GM21737 (cell line): ENCODE data around the gene ZNF487.
"Not testable (repeated sequence)": the region's sequence is repeated elsewhere in the genome, so short reads cannot be mapped to it uniquely, and the experiment has no call there.

Experiments
- ATAC-seq: cut with Tn5 transposase; IDR thresholded peaks from one replicate; pipeline ENCODE4 v1.9.1; 2021; ENCODE audit warnings: mild to moderate bottlenecking, moderate library complexity; ENCODE audit not compliant: unreplicated experiment

The ZNF487 gene

DNA sequence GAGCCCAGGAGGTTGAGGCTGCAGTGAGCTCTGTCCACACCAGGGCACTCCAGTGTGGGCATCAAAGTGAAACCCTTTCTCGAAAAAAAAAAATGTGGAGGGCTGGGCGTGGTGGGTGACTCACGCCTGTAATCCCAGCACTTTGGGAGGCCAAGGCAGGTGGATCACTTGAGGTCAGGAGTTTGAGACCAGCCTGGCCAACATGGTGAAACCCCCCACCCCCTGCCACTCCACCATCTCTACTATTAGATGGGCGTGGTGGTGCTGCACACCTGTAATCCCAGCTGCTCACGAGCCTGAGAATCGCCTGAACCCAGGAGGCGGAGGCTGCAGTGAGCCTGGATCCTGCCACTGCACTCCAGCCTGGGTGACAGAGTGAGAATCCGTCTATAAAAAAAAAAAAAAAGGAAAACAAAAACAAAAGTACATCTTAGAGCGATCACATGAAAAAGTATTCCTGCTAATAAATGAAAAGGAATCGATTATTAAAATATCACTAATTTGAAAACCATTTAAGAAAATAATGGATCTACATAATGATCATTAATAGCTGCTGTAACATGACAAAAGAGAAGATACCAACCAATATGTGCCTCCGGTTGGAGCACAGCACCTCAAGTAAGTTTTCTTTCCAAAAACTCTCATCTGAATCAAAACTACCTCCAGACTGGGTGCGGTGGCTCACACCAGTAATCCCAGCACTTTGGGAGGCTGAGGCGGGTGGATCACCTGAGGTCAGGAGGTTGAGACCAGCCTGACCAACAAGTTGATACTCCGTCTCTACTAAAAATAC, 32.8 kb upstream of the ZNF487 start:
- ATAC-seq = no peak

DNA sequence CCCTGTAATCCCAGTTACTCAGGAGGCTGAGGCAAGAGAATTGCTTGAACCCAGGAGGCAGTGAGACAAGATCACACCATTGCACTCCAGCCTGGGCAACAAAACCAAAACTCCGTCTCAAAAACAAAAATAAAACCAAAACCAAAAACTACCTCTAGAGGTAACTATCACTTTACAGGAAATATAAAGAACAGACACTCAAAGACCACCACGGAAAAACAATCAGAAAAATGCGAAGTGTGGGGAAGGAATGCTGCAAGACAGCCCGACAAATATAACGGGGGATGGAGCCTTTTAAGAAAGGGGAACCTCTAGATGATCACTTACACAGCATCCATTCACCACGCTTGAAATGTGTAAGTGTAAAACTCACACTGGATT, 32.2 kb upstream of the ZNF487 start:
- no peak for ATAC-seq

DNA sequence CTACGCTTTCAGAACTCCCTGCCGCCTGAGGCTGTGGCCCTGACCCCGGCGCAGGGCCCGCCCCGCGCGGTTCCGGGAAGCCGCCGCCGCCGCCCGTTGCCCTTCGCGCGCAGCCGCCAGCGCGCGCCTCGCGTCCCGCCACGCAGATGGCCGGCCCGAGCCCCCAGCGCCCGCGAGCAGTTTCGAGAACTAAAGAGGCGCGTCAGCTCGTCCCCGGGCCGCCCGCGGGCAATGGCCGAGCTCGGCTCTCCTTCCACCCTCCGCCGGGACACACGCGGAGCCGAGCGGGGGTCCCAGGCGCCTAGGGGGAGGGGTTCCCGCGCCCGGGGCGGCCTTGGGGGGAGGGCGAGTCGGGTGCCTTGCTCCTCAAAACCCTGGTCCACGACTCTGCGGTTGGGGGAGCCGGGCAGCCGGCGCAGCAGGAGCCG, 29.7 kb upstream of the ZNF487 start:
- ATAC-seq = peak; percentile 25

DNA sequence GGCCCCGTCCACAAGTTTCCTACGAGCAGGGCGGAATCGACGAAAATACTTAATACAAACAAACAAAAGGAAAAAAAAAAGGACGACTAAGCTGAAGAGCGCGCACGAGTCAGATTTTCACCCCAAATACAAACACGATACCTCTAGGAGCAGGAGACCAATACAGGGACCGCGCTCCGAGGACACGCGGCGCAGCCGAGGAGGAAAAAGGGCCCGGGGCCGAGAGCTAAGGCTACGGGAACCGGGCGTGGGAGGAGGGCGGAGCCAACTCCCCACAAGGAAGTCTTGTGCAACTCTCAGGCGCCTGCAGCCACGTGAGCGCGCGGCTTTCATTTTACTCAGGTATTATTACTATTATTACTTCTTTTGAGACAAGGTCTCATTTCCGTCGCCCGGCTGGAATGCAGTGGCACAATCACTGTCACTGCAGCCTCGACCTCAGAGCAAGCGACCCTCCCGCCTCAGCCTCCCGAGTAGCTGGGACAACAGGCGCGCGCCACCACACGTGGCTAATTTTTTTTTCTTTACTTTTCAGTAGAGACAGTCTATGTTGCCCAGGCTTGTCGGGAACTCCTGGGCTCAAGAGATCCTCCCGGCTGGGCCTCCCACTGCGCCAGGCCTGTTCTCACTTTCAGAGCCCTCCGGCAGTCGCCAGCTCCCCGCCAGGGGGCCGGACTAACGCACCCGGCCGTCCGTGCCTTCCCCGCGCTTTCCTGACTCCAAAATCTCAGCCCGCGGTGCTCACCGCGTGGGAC, 29.2 kb upstream of the ZNF487 start:
- peak; percentile 50 for ATAC-seq

DNA sequence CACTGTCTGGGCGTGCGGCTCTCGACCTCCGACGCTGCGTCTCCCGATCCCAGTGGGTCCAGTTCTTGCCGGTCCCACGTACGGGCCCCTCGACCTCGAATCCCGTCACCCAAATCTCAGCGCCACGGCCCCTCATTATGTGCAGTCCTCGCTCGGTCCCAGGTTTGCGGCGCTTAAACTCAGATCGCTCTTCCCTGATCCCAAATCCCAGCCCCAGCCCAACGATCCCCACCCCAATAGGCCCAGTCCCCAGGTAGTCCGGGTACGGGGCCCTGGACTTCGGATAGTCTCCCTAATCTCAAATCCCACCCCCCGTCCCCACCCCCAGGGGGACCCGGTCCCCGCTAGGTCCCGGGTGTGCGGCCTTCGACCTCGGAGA, 28.6 kb upstream of the ZNF487 start:
- ATAC-seq = peak; percentile 0

DNA sequence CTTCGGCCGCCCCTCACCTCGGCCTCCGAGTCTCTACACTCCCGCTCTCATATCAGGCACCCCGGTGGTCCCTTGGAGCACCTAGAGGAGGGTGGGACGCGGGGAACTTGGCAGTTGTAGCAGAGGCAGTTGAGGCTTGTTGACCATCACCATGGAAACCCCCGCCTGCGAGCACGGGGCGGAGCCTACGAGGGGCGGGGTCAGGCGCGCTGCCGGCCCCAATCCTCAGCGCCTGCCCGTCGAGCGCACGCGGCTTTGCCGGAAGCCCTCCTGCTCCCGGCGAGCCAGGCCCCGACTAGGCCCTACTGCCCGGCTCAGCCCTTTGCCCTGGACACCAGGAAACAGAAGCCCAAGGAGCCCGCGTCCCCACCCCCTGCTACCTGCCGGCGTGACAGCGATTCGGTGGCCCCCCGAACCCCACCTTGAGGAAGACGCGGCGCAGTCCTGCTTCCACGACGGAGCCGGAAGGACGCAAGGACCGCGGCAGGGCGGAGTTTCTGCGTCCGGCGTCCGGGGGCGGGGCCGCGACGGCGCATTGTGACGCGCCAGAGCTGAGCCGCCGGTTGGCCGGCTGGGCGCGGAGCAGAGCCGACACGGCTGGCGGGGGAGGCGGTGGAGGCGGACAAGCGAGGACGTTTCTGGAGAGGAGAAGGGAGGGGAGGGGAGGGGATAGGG, 28.1 kb upstream of the ZNF487 start, which contains the start of gene HNRNPF:
HNRNPF (minus strand) TSS at position 477 of the 675 bp plus-strand sequence. CDS start 21,302 bp downstream, outside the sequence.
- ATAC-seq = peak; percentile 68

DNA sequence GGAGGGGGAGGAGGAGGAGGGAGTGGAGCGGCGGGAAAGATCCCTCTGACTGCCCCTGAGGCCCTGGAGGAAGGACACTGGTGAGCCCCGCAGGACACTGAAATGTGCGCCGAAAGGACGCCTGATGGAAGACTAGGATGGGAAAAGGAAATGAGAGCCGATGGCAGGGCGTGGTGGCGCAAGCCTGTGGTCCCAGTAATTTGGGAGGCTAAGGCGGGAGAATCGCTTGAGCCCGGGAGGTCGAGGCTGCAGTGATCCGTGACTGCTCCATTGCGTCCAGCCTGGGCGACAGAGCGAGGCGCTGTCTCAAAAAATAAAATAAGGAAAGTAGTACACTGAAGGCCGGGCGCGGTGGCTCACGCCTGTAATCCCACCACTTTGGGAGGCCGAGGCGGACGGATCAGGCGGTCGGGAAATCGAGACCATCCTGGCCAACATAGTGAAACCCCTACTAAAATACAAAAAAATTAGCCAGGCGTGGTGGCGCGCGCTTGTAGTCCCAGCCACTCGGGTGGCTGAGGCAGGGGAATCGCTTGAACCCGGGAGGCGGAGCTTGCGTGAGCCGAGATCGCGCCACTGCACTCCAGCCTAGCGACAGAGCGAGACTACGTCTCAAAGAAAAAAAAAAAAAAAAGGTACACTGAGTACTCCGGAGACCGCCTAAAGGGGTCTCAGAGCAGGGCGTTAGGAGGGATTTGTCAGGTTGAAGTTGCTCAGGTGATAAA, 27.4 kb upstream of the ZNF487 start:
- ATAC-seq = no peak

DNA sequence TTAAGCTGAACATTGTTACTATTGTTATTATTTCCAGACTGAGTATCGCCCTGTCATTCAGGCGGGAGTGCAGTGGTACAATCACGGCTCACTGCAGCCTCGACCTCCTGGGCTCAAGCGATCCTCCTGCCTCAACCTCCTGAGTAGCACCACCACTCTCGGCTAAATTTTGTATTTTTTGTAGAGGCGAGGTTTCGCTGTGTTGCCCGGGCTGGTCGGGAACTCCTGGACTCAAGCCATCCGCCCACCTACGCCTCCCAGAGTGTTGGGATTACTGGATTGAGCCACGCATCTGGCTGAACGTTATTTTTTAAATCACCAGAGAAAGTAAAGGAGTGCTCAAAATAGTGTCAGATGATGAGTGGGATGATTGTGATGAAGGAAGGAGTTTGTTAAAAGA, 26.6 kb upstream of the ZNF487 start:
- ATAC-seq = no peak

DNA sequence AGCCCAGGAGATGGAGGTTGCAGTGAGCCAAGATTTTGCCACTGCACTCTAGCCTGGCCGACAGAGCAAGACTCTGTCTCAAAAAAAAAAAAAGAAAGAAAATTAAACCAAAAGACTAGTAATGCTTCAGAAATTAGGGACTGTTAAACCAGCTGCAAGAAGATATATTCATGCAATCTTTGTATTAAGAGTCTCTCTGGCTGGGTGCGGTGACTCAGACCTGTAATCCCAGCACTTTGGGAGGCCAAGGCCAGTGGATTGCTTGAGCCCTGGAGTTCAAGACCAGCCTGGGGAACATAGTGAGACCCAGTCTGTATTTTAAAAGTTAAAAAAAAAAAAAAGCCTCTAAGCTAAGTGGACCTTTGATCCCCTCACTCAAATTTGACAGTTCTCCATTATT, 25.4 kb upstream of the ZNF487 start:
- no peak for ATAC-seq

DNA sequence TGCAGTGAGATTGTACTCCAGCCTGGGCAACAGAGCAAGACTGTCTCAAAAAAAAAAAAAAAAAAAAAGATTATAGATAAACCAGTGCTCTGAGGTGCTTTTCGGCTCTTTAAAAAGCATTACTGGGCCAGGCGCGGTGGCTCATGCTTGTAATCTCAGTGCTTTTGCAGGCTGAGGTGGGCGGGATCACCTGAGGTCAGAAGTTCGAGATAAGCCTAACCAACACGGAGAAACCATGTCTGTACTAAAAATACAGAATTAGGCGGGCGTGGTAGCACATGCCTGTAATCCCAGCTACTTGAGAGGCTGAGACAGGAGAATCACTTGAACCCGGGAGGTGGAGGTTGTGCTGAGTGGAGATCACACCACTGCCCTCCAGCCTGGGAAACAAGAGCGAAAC, 21.4 kb upstream of the ZNF487 start:
- no peak for ATAC-seq

DNA sequence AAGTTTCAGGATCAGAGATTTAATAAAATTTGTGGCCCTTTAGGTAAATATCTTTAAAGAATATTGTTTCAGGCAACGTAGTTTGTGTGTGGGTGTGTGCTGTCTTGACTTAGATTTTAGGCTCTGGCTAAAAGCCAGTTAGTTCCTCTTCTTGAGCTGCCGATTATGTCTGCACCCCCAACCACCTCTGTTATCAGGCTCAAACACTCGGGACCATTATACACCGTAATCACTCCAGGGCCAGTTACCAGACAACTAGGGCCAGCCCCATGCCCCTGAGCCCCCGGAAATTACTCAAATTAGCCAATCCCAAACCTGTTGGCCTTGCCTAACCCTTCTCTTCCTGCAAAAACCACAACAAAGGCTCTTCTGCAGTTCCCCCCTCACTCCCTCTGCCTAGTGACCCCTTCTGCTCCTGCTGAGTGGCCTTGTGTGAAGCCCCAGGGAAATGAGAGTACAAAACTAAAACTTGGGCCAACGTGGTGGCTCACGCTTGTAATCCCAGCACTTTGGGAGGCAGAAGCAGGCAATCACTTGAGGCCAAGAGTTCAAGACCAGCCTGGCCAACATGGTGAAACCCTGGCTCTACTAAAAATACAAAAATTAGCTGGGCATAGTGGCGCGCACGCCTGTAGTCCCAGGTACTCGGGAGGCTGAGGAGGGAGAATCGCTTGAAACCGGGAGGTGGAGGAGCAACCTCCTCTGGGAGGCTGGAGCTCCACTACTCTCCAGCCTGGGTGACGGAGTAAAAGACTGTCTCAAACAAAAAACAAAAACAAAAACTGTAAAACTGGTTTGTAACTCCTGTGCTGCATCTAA, 18.8 kb upstream of the ZNF487 start:
- ATAC-seq = no peak

DNA sequence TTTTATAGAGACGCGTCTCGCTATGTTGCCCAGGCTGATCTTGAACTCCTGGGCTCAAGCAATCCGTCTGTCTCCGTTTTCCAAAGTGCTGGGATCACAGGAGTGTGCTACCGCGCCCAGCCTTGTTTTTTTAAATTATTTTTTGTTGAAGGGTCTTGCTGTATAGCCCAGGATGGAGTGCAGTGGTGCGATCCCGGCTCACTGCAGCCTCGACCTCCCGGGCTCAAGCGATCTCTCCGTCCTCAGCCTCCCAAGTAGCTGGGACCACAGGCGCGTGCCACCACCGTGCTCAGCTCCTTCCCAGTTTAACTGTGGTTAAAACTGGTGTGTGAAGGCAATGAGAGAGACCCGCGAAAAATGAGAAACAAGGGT, 16.9 kb upstream of the ZNF487 start:
- ATAC-seq = peak; percentile 11

DNA sequence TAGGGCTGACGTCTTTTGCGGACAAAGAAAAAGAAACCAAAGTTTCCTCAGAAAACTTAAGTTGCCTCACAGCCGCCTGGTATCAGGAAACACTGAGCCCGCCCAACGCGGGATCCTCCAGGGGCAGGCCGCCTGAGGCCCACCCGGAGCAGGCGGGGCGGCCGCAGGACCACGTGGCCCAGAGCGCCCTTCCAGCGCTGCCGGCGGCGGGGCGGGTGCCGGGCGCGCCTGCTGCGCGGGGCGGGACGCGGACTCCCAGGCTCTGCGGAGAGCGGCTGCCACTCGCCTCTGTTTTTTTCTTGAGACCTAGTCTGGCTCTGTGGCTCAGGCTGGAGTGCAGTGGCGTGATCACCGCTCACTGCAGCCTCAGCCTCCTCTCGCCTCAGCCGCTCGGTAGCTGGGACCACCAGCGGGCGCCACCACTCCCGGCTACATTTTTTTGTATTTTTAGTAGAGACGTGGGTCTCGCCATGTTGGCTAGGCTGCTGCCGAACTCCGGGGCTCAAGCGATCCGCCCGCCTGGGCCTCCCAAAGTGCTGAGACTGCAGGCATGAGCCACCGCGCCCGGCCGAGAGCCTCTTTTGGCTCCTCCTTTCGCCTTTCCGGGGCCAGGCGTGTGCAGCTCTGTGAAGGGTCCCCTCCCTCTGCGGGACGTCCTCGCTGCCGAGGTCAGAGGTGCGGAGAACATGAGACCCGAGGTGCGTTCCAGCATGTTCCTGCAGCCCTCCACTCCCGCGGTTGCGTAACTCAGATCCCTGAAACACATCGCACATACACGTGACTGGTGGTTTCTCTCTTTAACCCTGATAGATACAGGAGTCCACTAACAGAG, 16.3 kb upstream of the ZNF487 start:
- ATAC-seq = peak; percentile 86

DNA sequence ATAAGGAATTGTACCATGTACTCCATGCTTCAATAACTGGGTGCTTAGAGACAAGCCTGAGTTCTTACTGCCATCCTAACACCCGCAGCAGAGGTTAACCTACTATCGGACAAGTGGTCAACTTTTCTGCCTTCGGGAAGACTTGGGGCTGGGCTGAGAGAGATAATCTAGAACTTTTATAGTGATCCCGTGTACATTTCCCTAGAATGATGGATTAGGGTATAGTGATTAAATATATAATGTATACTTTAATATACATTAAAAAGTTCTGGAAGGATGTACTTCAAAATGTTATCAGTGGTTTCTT, 15.8 kb upstream of the ZNF487 start:
- ATAC-seq = no peak

DNA sequence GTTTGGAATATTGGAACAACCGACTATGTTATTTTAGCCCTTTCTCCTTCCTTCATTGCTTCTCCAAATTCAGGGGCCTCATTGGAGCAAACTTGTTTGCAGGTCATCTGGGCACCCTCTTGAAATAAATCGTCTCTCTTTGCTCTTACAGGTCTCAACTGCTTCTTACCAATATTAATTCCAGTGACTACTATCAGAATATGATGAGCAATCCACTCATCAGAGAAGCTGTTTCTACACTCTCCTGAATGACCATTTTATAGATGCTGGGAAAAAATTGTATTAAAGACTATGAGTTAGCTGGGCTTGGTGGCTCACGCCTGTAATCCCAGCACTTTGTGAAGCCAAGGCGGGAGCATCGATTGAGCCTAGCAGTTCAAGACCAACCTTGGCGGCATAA, 15.4 kb upstream of the ZNF487 start:
- no peak for ATAC-seq

DNA sequence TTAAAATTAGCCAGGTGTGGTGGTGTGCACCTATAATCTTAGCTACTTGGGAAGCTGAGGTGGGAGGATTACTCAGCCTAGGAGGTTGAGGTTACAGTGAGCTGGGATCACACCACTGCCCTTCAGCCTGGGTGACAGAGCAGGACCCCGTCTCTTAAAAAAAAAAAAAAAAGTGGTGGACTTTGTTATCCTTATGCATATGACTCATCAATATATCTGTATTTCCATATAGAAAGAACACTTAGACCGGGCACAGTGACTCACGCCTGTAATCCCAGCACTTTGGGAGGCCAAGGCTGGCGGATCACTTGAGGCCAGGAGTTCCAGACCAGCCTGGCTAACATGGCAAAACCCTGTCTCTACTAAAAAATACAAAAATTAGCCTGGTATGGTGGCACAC, 15.0 kb upstream of the ZNF487 start:
- not testable (repeated sequence) for ATAC-seq

DNA sequence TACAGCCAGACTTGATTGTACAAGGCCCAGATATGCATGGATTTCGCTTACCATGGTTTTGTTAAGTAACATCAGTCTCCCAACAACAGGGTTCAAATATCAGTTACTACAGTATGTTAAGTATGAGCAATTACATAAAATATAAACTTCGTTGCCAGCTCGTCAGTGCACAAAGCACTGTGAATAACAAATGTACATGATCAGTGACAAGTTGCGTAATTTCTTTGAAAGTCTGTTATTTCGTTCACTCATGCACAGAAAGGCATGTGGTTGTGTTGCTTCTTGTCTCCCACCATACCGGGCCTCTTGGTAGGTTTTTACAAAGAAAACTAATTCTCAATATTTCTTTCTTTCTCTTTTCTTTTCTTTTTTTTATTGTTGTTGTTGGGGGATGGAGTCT, 12.5 kb upstream of the ZNF487 start:
- no peak for ATAC-seq

DNA sequence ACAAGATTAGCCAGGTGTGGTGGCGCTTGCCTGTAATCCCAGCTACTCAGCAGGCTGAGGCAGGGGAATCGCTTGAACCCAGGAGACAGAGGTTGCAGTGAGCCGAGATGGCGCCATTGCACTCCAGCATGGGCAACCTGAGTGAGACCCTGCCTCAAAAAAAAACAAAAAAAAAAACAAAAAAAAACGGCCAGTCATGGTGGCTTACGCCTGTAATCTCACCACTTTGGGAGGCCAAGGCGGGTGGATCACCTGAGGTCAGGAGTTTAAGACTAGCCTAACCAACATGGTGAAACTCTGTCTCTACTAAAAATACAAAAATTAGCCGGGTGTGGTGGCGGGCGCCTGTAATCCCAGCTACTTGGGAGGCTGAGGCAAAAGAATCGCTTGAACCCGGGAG, 10.4 kb upstream of the ZNF487 start:
- ATAC-seq = not testable (repeated sequence)

DNA sequence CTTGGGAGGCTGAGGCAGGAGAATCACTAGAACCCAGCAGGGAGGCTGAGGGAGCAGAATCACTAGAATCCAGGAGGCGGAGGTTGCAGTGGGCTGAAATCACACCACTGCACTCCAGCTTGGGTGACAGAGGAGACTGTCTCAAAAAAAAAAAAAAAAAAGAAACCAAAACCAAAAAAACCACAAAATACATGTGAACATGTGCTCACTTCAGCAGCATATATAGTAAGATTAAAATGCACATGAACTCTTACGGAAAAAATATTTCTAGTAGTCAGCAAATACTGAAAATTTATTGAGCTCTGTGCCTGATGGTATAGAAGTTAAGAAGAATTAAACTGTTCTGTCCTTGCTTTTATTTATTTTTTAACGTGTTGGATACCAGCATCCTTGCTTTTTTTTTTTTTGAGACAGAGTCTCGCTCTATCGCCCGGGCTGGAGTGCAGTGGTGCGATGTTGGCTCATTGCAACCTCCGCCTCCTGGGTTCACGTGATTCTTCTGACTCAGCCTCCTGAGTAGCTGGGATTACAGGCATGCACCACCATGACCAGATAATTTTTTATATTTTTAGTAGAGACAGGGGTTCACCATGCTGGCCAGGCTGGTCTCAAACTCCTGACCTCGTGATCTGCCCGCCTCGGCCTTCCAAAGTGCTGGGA, 9.6 kb upstream of the ZNF487 start:
- ATAC-seq = no peak
